ENCODE measurements around the gene LTBP1. TPM values are rescaled to one million over a fixed set of nuclear protein-coding genes. Genes with fewer than 3 reads are reported as not detected.

Gene LTBP1
- total RNA-seq, 1 donor from 2014 or later, result 0.07 TPM

DNA sequence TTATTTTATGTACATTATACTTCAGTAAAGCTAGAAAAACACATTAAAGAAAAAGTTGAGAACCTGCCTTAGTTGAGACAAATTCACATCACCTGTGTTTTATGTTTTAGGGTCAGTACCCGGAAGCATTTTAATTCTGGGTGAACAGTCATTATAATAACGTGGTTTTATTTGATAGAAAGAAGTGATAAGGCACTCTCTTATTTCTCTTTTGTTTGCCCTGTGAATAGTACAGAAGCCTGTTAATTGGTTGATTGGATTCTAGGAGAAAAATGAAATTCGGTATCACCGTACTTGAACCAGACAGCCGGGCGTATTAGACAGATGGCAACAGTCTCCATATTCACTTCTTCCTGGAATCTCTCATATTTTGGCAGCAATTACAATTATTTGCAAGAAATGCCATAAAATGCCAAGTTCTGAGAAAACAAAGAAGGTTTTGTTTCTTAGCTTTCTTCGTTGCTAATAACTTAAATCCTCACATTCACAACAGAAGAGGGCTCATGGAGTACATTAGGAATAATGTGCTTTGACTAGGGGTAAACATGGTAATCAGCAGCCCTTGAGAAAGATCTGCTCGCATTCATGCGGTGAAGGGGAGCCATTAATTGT is 361.0 kb downstream of the LTBP1 start:
- ChIA-PET CTCF (no interaction called here), POLR2A (no interaction called here)
- no peaks in the 10 kb centered on the region for H3K9me3 Mint-ChIP-seq
- H3K4me1 Mint-ChIP-seq, result no peaks in the 10 kb centered on the region
- H3K4me3 Mint-ChIP-seq, result no peak overlapping the region
- TF ChIP-seq, protein P1, sequence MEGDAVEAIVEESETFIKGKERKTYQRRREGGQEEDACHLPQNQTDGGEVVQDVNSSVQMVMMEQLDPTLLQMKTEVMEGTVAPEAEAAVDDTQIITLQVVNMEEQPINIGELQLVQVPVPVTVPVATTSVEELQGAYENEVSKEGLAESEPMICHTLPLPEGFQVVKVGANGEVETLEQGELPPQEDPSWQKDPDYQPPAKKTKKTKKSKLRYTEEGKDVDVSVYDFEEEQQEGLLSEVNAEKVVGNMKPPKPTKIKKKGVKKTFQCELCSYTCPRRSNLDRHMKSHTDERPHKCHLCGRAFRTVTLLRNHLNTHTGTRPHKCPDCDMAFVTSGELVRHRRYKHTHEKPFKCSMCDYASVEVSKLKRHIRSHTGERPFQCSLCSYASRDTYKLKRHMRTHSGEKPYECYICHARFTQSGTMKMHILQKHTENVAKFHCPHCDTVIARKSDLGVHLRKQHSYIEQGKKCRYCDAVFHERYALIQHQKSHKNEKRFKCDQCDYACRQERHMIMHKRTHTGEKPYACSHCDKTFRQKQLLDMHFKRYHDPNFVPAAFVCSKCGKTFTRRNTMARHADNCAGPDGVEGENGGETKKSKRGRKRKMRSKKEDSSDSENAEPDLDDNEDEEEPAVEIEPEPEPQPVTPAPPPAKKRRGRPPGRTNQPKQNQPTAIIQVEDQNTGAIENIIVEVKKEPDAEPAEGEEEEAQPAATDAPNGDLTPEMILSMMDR (IDR thresholded peaks at IDR 0.05), result no peak
- intact Hi-C loops (cut with micrococcal nuclease), result no loop called here
- H3K36me3 Mint-ChIP-seq (ENCODE audit: low read depth), result no peaks in the 10 kb centered on the region
- H3K27ac Mint-ChIP-seq, result no peak overlapping the region
- H3K27me3 Mint-ChIP-seq, result peaks cover 4% of the 10 kb centered on the region
- ATAC-seq (ENCODE audit: low read depth), result no peak
- no peak for DNase-seq

GRCh38 chr2:33312355-33312754 is 365.6 kb downstream of the LTBP1 start:
- H3K4me3 Mint-ChIP-seq, result no peak overlapping the region
- CTCF ChIA-PET, result no interaction called here
- no peaks in the 10 kb centered on the region for H3K4me1 Mint-ChIP-seq
- H3K36me3 Mint-ChIP-seq (ENCODE audit: low read depth), result no peaks in the 10 kb centered on the region
- ATAC-seq (ENCODE audit: low read depth) (no peak), DNase-seq (no peak)
- H3K9me3 Mint-ChIP-seq, result no peaks in the 10 kb centered on the region
- TF ChIP-seq, protein P1 (IDR thresholded peaks at IDR 0.05), result no peak
- POLR2A ChIA-PET, result no interaction called here
- intact Hi-C loops (cut with micrococcal nuclease), result no loop called here
- H3K27me3 Mint-ChIP-seq, result peaks cover 6% of the 10 kb centered on the region
- H3K27ac Mint-ChIP-seq, result no peak overlapping the region

GRCh38 chr2:33313039-33313438 is 366.3 kb downstream of the LTBP1 start:
- no peaks in the 10 kb centered on the region for H3K9me3 Mint-ChIP-seq
- no peak overlapping the region for H3K27ac Mint-ChIP-seq
- H3K36me3 Mint-ChIP-seq (ENCODE audit: low read depth), result no peaks in the 10 kb centered on the region
- ChIA-PET CTCF (no interaction called here), POLR2A (no interaction called here)
- intact Hi-C loops (cut with micrococcal nuclease), result no loop called here
- H3K27me3 Mint-ChIP-seq, result peaks cover 6% of the 10 kb centered on the region
- DNase-seq, result no peak
- no peaks in the 10 kb centered on the region for H3K4me1 Mint-ChIP-seq
- no peak overlapping the region for H3K4me3 Mint-ChIP-seq
- ATAC-seq (ENCODE audit: low read depth), result no peak
- TF ChIP-seq, protein P1 (IDR thresholded peaks at IDR 0.05), result no peak

DNA sequence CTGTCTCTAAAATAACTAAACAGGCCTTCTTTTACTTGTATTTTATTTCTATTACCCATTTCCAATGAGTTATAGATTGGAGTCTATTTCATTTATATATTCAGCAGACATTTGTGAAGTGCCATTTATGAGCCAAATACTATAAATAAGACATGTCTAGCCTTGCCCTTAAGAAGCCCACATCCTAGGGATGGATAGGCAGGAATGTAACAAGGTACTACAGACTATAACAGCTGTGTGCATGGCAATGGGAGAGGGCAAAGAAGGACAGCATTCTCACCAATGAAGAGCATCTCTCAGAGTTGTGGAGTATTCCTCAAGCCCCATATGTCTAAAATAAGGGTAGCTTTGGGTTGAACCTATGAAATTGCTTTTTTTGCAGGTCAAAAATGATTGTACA is 367.8 kb downstream of the LTBP1 start:
- DNase-seq (no peak), ATAC-seq (ENCODE audit: low read depth) (no peak)
- H3K4me3 Mint-ChIP-seq, result no peak overlapping the region
- ChIA-PET CTCF (no interaction called here), POLR2A (no interaction called here)
- TF ChIP-seq, protein P1 (IDR thresholded peaks at IDR 0.05), result no peak
- intact Hi-C loops (cut with micrococcal nuclease), result no loop called here
- no peaks in the 10 kb centered on the region for H3K36me3 Mint-ChIP-seq (ENCODE audit: low read depth)
- no peaks in the 10 kb centered on the region for H3K4me1 Mint-ChIP-seq
- H3K9me3 Mint-ChIP-seq, result no peaks in the 10 kb centered on the region
- peaks cover 6% of the 10 kb centered on the region for H3K27me3 Mint-ChIP-seq
- H3K27ac Mint-ChIP-seq, result no peak overlapping the region

DNA sequence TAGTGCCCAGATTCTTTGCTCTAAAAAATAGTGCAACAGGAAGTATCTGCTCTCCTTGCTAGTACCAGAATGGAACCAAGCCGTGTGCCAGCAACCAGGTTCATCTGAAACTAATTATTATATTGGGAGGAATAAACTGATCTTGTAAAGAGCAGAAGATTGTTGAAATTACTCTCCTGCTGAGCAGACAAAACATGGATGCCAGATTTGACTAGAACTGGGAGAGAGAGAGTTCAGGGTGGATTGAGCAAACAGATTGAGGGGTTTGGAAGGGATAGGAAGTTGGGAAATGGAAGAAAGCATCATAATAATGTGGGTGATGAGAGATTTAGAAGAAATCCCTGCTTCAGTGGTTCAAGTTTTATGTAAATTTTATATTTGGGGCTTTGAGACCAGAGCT is 369.6 kb downstream of the LTBP1 start:
- TF ChIP-seq, protein P1 (IDR thresholded peaks at IDR 0.05), result no peak
- no peak for ATAC-seq (ENCODE audit: low read depth)
- peaks cover 2% of the 10 kb centered on the region for H3K4me1 Mint-ChIP-seq
- no peak for DNase-seq
- H3K36me3 Mint-ChIP-seq (ENCODE audit: low read depth), result no peaks in the 10 kb centered on the region
- H3K9me3 Mint-ChIP-seq, result no peaks in the 10 kb centered on the region
- intact Hi-C loops (cut with micrococcal nuclease), result no loop called here
- H3K4me3 Mint-ChIP-seq, result no peak overlapping the region
- H3K27ac Mint-ChIP-seq, result no peak overlapping the region
- ChIA-PET CTCF (no interaction called here), POLR2A (no interaction called here)
- H3K27me3 Mint-ChIP-seq, result peaks cover 6% of the 10 kb centered on the region

All from activated B cell treated with CpG ODN at 0.5 μM for 24 hours (primary cell).